IPS-20b (cell line): ENCODE results near the gene LAG3.

Experiments used
- H3K27ac ChIP-seq: one replicate; pipeline ENCODE4 v1.5.1; 2013; ENCODE audit warnings: low read length
- H3K27me3 ChIP-seq: 2 replicates; pipeline ENCODE4 v1.6.1; 2013; ENCODE audit warnings: mild to moderate bottlenecking, low read length, inconsistent platforms; ENCODE audit not compliant: insufficient read depth
- H3K36me3 ChIP-seq: 2 replicates; pipeline ENCODE4 v1.6.1; 2013; ENCODE audit warnings: low read depth, mild to moderate bottlenecking, inconsistent platforms, low read length, moderate library complexity; ENCODE audit not compliant: insufficient read depth
- H3K4me1 ChIP-seq: 2 replicates; pipeline ENCODE4 v1.6.1; 2013; ENCODE audit warnings: mild to moderate bottlenecking, control low read depth, inconsistent platforms, low read length, moderate library complexity; ENCODE audit not compliant: insufficient read depth
- H3K4me3 ChIP-seq: 2 replicates; pipeline ENCODE4 v1.5.1; 2013; ENCODE audit warnings: mild to moderate bottlenecking, low read length, inconsistent platforms
- H3K9ac ChIP-seq: 2 replicates; pipeline ENCODE4 v1.6.1; 2013; ENCODE audit warnings: low read depth, mild to moderate bottlenecking, inconsistent platforms, low read length, moderate library complexity
- H3K9me3 ChIP-seq: 2 replicates; pipeline ENCODE4 v1.6.1; 2013; ENCODE audit warnings: mild to moderate bottlenecking, low read depth, low read length, inconsistent platforms; ENCODE audit not compliant: insufficient read depth

LAG3 gene

DNA sequence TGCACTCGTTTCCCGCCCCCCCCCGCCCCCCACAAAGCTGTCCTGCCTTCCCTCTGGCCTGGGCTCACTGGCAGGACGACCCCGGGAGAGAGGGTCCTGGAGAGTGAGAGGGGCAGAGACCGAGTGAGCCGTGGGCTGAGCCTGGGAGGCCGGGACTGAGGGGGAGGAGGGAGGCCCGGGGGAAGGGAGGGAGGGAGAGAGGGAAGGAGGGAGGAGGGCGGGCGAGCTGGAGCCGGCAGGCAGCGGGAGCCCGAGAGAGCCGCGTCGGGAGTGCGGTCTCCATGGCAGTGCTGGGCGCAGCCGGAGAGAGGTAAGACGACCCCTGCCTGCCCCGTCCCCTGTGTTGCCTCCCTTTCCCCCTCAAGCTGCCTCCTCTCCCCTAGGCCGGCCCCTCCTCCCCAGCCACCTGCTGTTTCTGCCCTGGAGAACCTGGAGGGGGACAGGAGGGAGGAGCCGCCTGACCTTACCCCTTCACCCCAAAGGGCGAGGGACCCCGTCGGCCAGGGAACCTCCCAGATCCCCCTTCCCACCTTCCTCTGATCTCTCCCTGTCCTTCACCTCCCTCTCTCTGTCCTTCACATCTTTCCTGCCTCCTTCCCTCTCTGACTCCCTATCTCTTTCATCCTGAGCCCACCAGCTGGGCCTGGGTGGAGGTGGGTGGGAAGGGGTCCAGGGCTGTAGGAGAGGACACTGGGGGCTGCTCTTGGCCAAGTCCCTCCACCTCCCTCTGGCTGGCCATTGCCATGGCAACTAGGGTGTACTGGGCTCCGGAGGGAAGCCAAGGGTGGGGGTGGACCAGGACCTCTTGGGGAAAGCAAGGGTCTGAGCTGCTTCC is 49.5 kb downstream of the LAG3 start, which contains the start of gene GPR162:
Gene GPR162, plus strand, starts transcription at position 231 of the 835 bp plus-strand sequence. CDS start 2,078 bp downstream, outside the sequence.
- peak within 1 kb of the TSS; percentile 53 for H3K27ac ChIP-seq
- H3K9me3 ChIP-seq = no peaks in the 10 kb centered on the region
- peak within 1 kb of the TSS; percentile 79 for H3K4me3 ChIP-seq
- H3K9ac ChIP-seq = peak within 1 kb of the TSS; percentile 73
- H3K27me3 ChIP-seq = peaks cover 47% of the 10 kb centered on the region
- peaks cover 30% of the 10 kb centered on the region for H3K4me1 ChIP-seq
- no peaks in the 10 kb centered on the region for H3K36me3 ChIP-seq

DNA sequence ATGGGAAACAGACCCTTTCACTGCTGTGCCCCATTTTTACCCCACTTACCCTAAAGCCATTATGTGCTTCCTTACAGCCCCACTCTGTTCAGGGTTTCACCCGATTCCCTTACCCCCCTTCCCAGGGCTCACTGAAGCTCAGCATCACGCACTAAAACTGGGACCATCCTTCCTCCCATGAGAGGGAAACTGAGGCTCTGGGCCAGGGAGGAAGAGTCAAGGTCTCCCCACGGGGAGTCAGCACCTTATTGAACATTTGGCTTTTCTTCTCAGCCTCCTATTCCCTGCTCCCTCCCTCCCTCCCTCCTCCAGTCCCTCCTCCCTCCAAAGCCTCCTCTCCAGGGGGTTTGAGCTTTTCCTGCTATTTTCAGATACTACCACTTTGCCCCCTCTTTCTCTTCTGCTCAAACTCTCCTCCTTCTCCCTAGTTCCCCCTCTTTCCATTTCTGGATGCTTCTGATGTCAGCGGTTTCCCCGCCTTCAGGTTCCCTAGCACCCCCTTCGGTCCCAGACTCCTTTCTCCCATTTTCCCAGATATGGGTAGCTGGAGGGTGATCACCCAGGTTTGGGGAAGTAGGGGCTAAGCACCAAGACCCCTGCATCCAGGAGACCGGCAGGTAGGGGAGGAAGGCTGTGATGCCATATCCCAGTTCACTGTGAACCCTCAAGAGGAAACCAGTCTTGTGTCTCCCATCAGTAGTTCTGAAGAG is 50.3 kb downstream of the LAG3 start:
- H3K4me1 ChIP-seq = peaks cover 34% of the 10 kb centered on the region
- H3K27me3 ChIP-seq = peaks cover 47% of the 10 kb centered on the region
- H3K9me3 ChIP-seq = no peaks in the 10 kb centered on the region
- no peaks in the 10 kb centered on the region for H3K36me3 ChIP-seq
- H3K4me3 ChIP-seq = peak overlapping the region; percentile 79
- H3K27ac ChIP-seq = no peak overlapping the region
- peak overlapping the region; percentile 73; the same call in 1 of the 2 replicates for H3K9ac ChIP-seq

DNA sequence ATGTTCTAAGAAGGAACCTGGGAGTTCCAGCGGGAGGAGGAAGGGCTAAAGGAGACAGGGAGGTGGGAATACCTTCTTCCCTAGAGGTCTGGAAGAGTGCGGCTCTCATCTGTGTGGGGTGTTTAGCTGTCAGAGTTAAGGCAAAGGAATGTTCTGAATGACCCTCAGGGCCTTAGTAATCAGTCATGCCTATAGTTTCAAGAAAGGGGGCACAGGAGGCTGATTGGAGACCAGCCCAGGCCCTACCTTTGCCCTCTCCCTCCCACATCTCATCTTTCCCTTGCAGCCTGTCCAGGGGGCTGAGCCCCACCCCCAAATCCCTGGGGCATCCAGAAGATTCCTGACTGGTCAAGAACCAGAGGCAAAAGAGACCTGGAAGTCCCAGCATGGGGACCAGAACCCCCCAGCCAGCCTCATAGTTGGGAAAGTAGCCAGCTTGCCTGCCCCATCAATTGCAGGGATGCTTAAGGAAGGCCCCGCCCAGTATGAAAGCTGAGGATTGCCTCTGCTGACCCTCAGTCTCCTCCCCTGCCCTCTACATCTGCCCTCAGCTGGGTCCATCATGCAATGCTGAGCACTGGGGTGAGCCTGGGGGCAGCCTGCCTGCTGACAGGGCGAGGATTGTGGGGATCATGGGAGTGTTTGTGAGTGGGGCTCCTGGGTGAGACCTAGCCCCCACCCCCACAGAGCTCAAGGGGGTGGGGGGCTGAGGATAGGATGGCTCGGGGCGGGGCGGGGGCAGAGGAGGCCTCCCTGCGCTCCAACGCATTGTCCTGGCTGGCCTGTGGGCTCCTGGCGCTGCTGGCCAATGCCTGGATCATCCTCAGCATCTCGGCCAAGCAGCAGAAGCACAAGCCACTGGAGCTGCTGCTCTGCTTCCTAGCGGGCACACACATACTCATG is 51.1 kb downstream of the LAG3 start:
- H3K36me3 ChIP-seq = no peaks in the 10 kb centered on the region
- H3K4me3 ChIP-seq = no peak overlapping the region
- H3K27me3 ChIP-seq = peaks cover 47% of the 10 kb centered on the region
- H3K4me1 ChIP-seq = peaks cover 34% of the 10 kb centered on the region
- no peaks in the 10 kb centered on the region for H3K9me3 ChIP-seq
- no peak overlapping the region for H3K27ac ChIP-seq
- H3K9ac ChIP-seq = no peak overlapping the region

DNA sequence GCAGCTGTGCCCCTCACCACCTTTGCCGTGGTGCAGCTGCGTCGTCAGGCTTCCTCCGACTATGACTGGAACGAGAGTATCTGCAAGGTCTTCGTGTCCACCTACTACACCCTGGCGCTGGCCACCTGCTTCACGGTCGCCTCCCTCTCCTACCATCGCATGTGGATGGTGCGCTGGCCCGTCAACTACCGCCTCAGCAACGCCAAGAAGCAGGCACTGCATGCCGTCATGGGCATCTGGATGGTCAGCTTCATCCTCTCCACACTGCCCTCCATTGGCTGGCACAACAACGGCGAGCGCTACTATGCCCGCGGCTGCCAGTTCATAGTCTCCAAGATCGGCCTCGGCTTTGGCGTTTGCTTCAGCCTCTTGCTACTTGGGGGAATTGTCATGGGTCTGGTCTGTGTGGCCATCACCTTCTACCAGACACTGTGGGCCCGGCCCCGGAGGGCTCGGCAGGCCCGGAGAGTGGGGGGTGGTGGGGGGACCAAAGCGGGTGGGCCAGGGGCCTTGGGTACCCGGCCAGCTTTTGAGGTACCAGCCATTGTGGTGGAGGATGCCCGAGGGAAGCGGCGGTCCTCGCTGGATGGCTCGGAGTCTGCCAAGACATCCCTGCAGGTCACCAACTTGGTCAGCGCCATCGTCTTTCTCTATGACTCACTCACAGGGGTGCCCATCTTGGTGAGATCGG is 51.9 kb downstream of the LAG3 start:
- Histone ChIP-seq H3K4me3 (no peak overlapping the region), H3K9ac (no peak overlapping the region), H3K27me3 (peaks cover 47% of the 10 kb centered on the region), H3K4me1 (peaks cover 31% of the 10 kb centered on the region), H3K27ac (no peak overlapping the region), H3K9me3 (no peaks in the 10 kb centered on the region), H3K36me3 (no peaks in the 10 kb centered on the region)

DNA sequence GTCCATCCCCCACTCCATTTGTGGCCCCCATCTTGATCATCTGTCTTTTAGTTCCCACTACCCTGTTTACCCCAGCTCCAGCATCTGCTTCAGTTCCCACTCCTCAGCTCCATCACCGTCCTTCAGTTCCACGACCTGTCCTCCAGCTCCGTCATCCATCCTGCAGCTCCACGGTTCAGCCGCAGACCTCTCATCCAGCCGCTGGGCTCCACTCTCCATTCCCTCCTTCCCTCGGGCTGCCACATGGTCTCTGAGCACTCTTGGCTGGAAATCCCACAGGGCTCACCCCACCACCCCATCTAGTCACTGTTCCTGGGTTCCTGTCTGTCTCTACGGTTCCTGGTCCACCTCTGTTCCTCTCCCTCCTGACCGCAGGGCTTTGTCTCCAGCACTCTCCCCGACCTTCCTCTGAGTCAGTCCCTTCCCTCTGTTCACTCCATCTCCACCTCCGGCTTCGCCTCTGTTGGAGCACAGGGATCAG is 52.6 kb downstream of the LAG3 start:
- Histone ChIP-seq H3K4me3 (peak overlapping the region; percentile 54; the same call in 1 of the 2 replicates), H3K4me1 (peaks cover 29% of the 10 kb centered on the region), H3K9ac (no peak overlapping the region), H3K27me3 (peaks cover 40% of the 10 kb centered on the region), H3K27ac (no peak overlapping the region), H3K9me3 (no peaks in the 10 kb centered on the region), H3K36me3 (0 out of 2 replicates have a peak, but pooled peaks cover under 1% of the 10 kb centered on the region)

DNA sequence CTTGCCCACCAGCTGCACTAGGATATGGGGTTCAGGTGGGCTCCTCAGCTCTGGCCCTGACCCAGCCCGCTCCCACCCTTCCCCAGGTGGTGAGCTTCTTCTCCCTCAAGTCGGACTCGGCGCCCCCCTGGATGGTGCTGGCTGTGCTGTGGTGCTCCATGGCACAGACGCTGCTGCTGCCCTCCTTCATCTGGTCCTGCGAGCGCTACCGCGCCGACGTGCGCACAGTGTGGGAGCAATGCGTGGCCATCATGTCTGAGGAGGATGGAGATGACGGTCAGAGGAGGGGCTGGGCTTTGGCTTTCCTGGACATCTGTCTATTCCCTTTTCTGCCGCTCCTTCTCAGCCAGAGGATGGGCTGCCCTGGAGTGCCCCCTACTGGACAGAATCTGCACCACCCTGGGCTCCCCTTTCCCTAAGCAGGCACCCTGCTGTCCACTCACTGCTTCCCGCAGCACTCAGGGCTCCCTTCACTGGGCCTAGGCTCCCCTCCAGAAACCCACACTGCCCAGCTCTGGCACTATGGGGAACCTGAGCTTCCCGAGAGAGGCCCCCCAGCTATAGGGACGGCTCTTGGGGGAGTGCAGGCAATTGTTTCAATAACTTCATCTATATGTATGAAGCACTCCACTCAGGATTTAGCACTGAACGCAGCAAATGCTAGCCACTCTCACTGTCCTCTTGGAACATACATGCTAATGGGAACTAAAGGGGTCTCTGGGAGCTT is 53.2 kb downstream of the LAG3 start:
- H3K9me3 ChIP-seq = no peaks in the 10 kb centered on the region
- no peak overlapping the region for H3K9ac ChIP-seq
- H3K27me3 ChIP-seq = peaks cover 39% of the 10 kb centered on the region
- H3K27ac ChIP-seq = no peak overlapping the region
- H3K4me1 ChIP-seq = peaks cover 28% of the 10 kb centered on the region
- peak overlapping the region; percentile 54; the same call in 1 of the 2 replicates for H3K4me3 ChIP-seq
- peaks cover 7% of the 10 kb centered on the region for H3K36me3 ChIP-seq

DNA sequence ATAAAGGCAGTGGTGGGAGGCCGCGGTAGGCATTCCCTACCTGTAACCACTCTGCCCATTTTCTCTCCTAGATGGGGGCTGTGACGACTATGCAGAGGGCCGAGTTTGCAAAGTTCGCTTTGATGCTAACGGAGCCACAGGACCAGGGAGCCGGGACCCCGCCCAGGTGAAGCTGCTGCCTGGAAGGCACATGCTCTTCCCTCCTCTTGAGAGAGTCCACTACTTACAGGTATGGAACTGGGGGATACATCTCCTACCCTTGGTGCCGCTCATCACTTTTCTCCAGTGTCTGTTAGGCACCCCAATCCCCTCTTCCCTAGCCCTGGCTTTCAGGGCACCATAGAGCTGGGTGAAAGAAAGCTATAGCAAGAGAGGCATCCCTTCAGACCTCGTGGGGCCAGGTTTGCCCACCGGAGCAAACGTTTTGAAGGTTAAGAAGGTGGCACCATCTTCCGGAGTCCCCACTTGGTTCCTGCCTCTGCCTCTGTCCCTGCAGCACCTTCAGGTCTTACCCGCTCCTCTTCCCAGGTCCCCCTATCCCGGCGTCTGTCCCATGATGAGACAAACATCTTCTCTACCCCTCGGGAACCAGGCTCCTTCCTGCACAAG is 53.9 kb downstream of the LAG3 start:
- Histone ChIP-seq H3K4me3 (no peak overlapping the region), H3K4me1 (peaks cover 22% of the 10 kb centered on the region; the same call in 1 of the 2 replicates), H3K36me3 (peaks cover 13% of the 10 kb centered on the region), H3K9me3 (no peaks in the 10 kb centered on the region), H3K9ac (no peak overlapping the region), H3K27me3 (peaks cover 39% of the 10 kb centered on the region), H3K27ac (no peak overlapping the region)

DNA sequence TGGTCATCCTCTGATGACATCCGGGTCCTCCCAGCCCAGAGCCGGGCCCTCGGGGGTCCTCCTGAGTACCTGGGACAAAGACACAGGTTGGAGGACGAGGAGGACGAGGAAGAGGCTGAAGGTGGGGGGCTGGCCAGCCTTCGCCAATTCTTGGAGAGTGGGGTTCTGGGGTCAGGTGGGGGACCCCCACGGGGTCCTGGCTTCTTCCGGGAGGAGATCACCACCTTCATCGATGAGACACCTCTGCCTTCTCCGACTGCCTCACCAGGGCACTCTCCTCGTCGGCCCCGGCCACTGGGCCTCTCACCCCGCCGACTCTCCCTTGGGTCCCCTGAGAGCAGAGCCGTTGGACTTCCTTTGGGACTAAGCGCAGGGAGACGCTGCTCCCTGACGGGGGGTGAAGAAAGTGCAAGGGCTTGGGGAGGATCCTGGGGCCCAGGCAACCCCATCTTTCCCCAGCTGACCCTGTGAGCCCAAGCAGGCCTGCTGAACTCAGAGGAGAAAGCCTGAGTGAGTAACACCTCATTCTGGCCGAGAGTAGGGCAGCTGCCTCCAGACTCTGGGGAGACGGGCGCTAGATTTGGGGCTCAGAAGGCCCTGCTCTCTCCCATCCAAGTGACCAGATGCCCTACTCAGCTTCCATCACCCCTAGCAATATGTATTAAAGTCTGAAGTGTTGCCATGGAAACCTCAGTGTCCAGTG is 54.6 kb downstream of the LAG3 start:
- Histone ChIP-seq H3K9ac (peak overlapping the region; percentile 59; the same call in 1 of the 2 replicates), H3K36me3 (peaks cover 20% of the 10 kb centered on the region), H3K9me3 (no peaks in the 10 kb centered on the region), H3K4me3 (peak overlapping the region; percentile 57; the same call in 1 of the 2 replicates), H3K4me1 (peaks cover 22% of the 10 kb centered on the region; the same call in 1 of the 2 replicates), H3K27me3 (peaks cover 39% of the 10 kb centered on the region), H3K27ac (no peak overlapping the region)

DNA sequence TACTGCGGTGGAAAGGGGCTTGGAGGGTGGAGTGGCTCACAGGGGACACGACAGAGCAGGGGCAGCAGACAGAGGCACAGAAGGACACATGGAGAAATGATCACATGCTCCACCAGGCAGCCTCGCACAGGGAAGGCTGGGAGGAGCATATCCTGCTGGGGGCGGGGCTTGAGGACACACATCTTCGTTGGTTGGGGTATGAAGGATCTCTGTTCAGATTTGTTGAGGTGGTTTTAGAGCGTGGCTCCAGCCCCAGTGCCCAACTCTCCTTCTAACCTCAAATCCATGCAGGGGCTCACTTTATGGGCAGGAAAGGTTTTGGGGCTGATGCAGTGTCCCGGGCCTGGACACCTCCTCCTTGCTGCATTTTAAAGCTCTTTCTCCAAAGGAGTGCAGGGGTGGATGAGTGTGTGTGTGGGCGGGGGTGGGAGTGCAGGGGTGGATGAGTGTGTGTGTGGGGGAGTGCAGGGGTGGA is 55.2 kb downstream of the LAG3 start:
- H3K9ac ChIP-seq = peak overlapping the region; percentile 59; the same call in 1 of the 2 replicates
- H3K4me3 ChIP-seq = peak overlapping the region; percentile 57; the same call in 1 of the 2 replicates
- peaks cover 33% of the 10 kb centered on the region for H3K27me3 ChIP-seq
- H3K9me3 ChIP-seq = no peaks in the 10 kb centered on the region
- H3K36me3 ChIP-seq = peaks cover 26% of the 10 kb centered on the region
- H3K4me1 ChIP-seq = peaks cover 16% of the 10 kb centered on the region; the same call in 1 of the 2 replicates
- no peak overlapping the region for H3K27ac ChIP-seq
